Stromal cell of bone marrow (primary cell): ENCODE results near the gene NCOA1.
"Not testable (repeated sequence)": the region's sequence is repeated elsewhere in the genome, so short reads cannot be mapped to it uniquely, and the experiment has no call there.

Source experiments
- DNase-seq: peaks from one replicate; pipeline ENCODE4 v3.0.0-alpha.2; 2012; ENCODE audit warnings: low read depth

Gene NCOA1

GRCh38 chr2:24540011-24540477 lies 49.0 kb downstream of the NCOA1 start:
- no peak for DNase-seq

- DNase-seq: no peak
Observed at GRCh38 chr2:24541621-24542020, 50.6 kb downstream of the NCOA1 start.

- no peak for DNase-seq
Observed at GRCh38 chr2:24542269-24542872, 51.3 kb downstream of the NCOA1 start.

- DNase-seq: no peak
Observed at GRCh38 chr2:24543252-24543651, 52.2 kb downstream of the NCOA1 start.

- no peak for DNase-seq
Observed at GRCh38 chr2:24544456-24545115, 53.5 kb downstream of the NCOA1 start.

- no peak for DNase-seq
Observed at GRCh38 chr2:24546669-24547068, 55.6 kb downstream of the NCOA1 start.

- DNase-seq: no peak
Observed at GRCh38 chr2:24548058-24548457, 57.0 kb downstream of the NCOA1 start.

- not testable (repeated sequence) for DNase-seq
Observed at GRCh38 chr2:24550301-24550700, 59.2 kb downstream of the NCOA1 start.

- no peak for DNase-seq
Observed at GRCh38 chr2:24551016-24551415, 60.0 kb downstream of the NCOA1 start.

GRCh38 chr2:24552836-24553235 lies 61.8 kb downstream of the NCOA1 start:
- no peak for DNase-seq

- no peak for DNase-seq
Observed at GRCh38 chr2:24558781-24559472, 67.9 kb downstream of the NCOA1 start.

GRCh38 chr2:24559473-24560113 lies 68.5 kb downstream of the NCOA1 start:
- DNase-seq: peak; percentile 58

- no peak for DNase-seq
Observed at GRCh38 chr2:24565537-24565936, 74.5 kb downstream of the NCOA1 start.

GRCh38 chr2:24566209-24566608 lies 75.2 kb downstream of the NCOA1 start:
- DNase-seq: no peak

- DNase-seq: no peak
Observed at GRCh38 chr2:24566630-24567029, 75.6 kb downstream of the NCOA1 start.

- DNase-seq: no peak
Observed at GRCh38 chr2:24568551-24568950, 77.5 kb downstream of the NCOA1 start.

- DNase-seq: not testable (repeated sequence)
Observed at GRCh38 chr2:24569565-24569964, 78.5 kb downstream of the NCOA1 start.

GRCh38 chr2:24570225-24570624 lies 79.2 kb downstream of the NCOA1 start:
- DNase-seq: no peak

GRCh38 chr2:24571828-24572442 lies 80.9 kb downstream of the NCOA1 start:
- no peak for DNase-seq

GRCh38 chr2:24576146-24576545 lies 85.1 kb downstream of the NCOA1 start:
- DNase-seq: no peak

- no peak for DNase-seq
Observed at GRCh38 chr2:24576617-24577016, 85.6 kb downstream of the NCOA1 start.

- DNase-seq: no peak
Observed at GRCh38 chr2:24577481-24577880, 86.4 kb downstream of the NCOA1 start.
